HCT116 (cell line): Measurements from ENCODE around the gene FSTL4. TPM values are rescaled to one million over a fixed set of nuclear protein-coding genes. Genes with fewer than 3 reads are reported as not detected.

ENCODE experiments used
- ATAC-seq: fragments of 200-7000 bp; cut with Tn5 transposase; 2 replicates; pipeline ENCODE4 v1.9.1; 2020; ENCODE audit warnings: mild to moderate bottlenecking, moderate library complexity
- BruUV-seq: library from RNA; stranded (reverse); fragments of 400-500 nt; replicated peaks from 2 replicates; lab custom pipeline; 2021; lab: Mats Ljungman, UMichigan
- CTCF ChIA-PET: fragments of 300-600 bp; sonication (Branson Sonifier 250); formaldehyde crosslinking; loops from one replicate; lab custom pipeline; 2021; ENCODE audit warnings: antibody characterized with exemption; lab: Charles Lee
- POLR2A ChIA-PET: fragments of 300-600, 350-600 bp; sonication (Branson Sonifier 250); formaldehyde crosslinking; loops from one replicate; lab custom pipeline; 2021; ENCODE audit warnings: antibody characterized with exemption; lab: Charles Lee
- RAD21 ChIA-PET, 2 experiments: fragments of 300-600 bp; sonication (Branson Sonifier 250); formaldehyde crosslinking; loops; one replicate each; lab custom pipeline; 2023; ENCODE audit warnings: low total read pairs in 2 of 2; ENCODE audit not compliant: uncharacterized antibody in 2 of 2, unreplicated experiment in 2 of 2, low non-redundant PET in 1 of 2; lab: Charles Lee
- DNase-seq: peaks from one replicate; pipeline ENCODE4 v3.0.0-alpha.2; 2010; ENCODE audit warnings: low read depth, low spot score
- H2AFZ ChIP-seq: fragments of 200-600 bp; shearing (Covaris generic), sonication (generic); 2 replicates; pipeline ENCODE4 v1.6.1; 2017; ENCODE audit warnings: low read depth, mixed run types, mixed read lengths, antibody characterized with exemption, low read length; ENCODE audit not compliant: poor library complexity, severe bottlenecking
- H3K27ac ChIP-seq: 2 replicates; pipeline ENCODE4 v1.5.1; 2012; ENCODE audit warnings: low read depth, low read length
- H3K27me3 ChIP-seq: fragments of 200-600 bp; sonication (generic); 2 replicates; pipeline ENCODE4 v1.6.1; 2016; ENCODE audit warnings: mixed run types, low read length, mixed read lengths; ENCODE audit not compliant: insufficient read depth
- H3K36me3 ChIP-seq, 2 experiments: fragments of 200-500 bp in 1 of 2; fragments of 200-600 bp in 1 of 2; sonication (Bioruptor generic) in 1 of 2; sonication (generic) in 1 of 2; 2 replicates each; pipeline versions ENCODE4 v1.5.1 to v1.6.1; 2014 to 2016; ENCODE audit warnings: low read length in 2 of 2, inconsistent platforms in 1 of 2, mixed read lengths in 1 of 2, mixed run types in 1 of 2; ENCODE audit not compliant: insufficient read depth in 2 of 2, control insufficient read depth in 1 of 2
- H3K4me1 ChIP-seq, 2 experiments: fragments of 200-600 bp in 1 of 2; sonication (generic) in 1 of 2; 2 replicates each; pipeline versions ENCODE4 v1.5.1 to v1.6.1; 2012 to 2017; ENCODE audit warnings: low read length in 2 of 2, inconsistent platforms in 1 of 2, mild to moderate bottlenecking in 1 of 2, mixed read lengths in 1 of 2, mixed run types in 1 of 2, moderate library complexity in 1 of 2; ENCODE audit not compliant: insufficient read depth in 2 of 2, control insufficient read depth in 1 of 2
- H3K4me2 ChIP-seq: fragments of 200-600 bp; sonication (generic); 2 replicates; pipeline ENCODE4 v1.6.1; 2017; ENCODE audit warnings: mixed run types, low read length, mixed read lengths
- H3K4me3 ChIP-seq, 2 experiments: fragments of 200-600 bp in 1 of 2; sonication (generic) in 1 of 2; replicated peaks in 1 of 2; 2 replicates each; pipeline ENCODE4 v1.5.1; 2011 to 2016; ENCODE audit warnings: low read length in 2 of 2, control low read depth in 1 of 2, low read depth in 1 of 2, mild to moderate bottlenecking in 1 of 2, mixed read lengths in 1 of 2, mixed run types in 1 of 2
- H3K79me2 ChIP-seq: fragments of 200-600 bp; sonication (generic); 2 replicates; pipeline ENCODE4 v1.6.1; 2017; ENCODE audit warnings: mild to moderate bottlenecking, mixed run types, low read length, moderate library complexity, mixed read lengths; ENCODE audit not compliant: insufficient read depth
- H3K9ac ChIP-seq: fragments of 200-600 bp; sonication (generic); 2 replicates; pipeline ENCODE4 v1.6.1; 2016; ENCODE audit warnings: low read length, mixed read lengths
- H3K9me2 ChIP-seq: fragments of 200-600 bp; sonication (generic), shearing (Covaris generic); 2 replicates; pipeline ENCODE4 v1.6.1; 2017; ENCODE audit warnings: mixed run types, mild to moderate bottlenecking, moderate library complexity; ENCODE audit not compliant: insufficient read depth
- H3K9me3 ChIP-seq, 2 experiments: fragments of 200-500 bp in 1 of 2; fragments of 200-600 bp in 1 of 2; sonication (Bioruptor generic) in 1 of 2; sonication (generic) in 1 of 2; 2 replicates each; pipeline ENCODE4 v1.6.1; 2014 to 2017; ENCODE audit warnings: low read length in 2 of 2, mixed read lengths in 2 of 2, inconsistent platforms in 1 of 2, low read depth in 1 of 2, mild to moderate bottlenecking in 1 of 2, mixed run types in 1 of 2, moderate library complexity in 1 of 2; ENCODE audit not compliant: control insufficient read depth in 1 of 2, insufficient read depth in 1 of 2
- H4K20me1 ChIP-seq: fragments of 200-600 bp; sonication (generic), shearing (Covaris generic); 2 replicates; pipeline ENCODE4 v1.6.1; 2017; ENCODE audit warnings: mixed run types, mild to moderate bottlenecking, moderate library complexity; ENCODE audit not compliant: insufficient read depth
- CBX3 ChIP-seq: IDR thresholded peaks from 2 replicates; pipeline ENCODE4 v1.6.1; 2012; ENCODE audit warnings: low read depth
- CEBPB ChIP-seq: IDR thresholded peaks from 2 replicates; pipeline ENCODE4 v1.6.1; 2012; ENCODE audit warnings: low read depth
- ELF1 ChIP-seq: IDR thresholded peaks from 2 replicates; pipeline ENCODE4 v1.6.1; 2012; ENCODE audit warnings: low read depth, borderline replicate concordance
- EZH2 ChIP-seq: fragments of 200-600 bp; sonication (generic); IDR thresholded peaks from 2 replicates; pipeline ENCODE4 v1.6.1; 2017; ENCODE audit warnings: antibody characterized with exemption, mixed run types
- EZH2phosphoT487 ChIP-seq: fragments of 200-600 bp; IDR thresholded peaks from 2 replicates; pipeline ENCODE4 v1.6.1; 2018; ENCODE audit warnings: antibody characterized with exemption, borderline replicate concordance
- JUND ChIP-seq: IDR thresholded peaks from 2 replicates; pipeline ENCODE4 v1.6.1; 2012
- MAX ChIP-seq: IDR thresholded peaks from 2 replicates; pipeline ENCODE4 v1.6.1; 2012
- POLR2A ChIP-seq: IDR thresholded peaks from 2 replicates; pipeline ENCODE4 v1.7.0; 2011; ENCODE audit warnings: borderline replicate concordance; ENCODE audit not compliant: insufficient read depth, insufficient read length; ENCODE audit errors: extremely low read depth
- POLR2AphosphoS5 ChIP-seq: IDR thresholded peaks from 2 replicates; pipeline ENCODE4 v1.6.1; 2011; ENCODE audit warnings: mild to moderate bottlenecking, low read depth, low read length, moderate library complexity
- SP1 ChIP-seq: IDR thresholded peaks from 2 replicates; pipeline ENCODE4 v1.6.1; 2012; ENCODE audit warnings: low read depth
- SRF ChIP-seq: IDR thresholded peaks from 2 replicates; pipeline ENCODE4 v1.6.1; 2012; ENCODE audit warnings: low read depth
- TCF7L2 ChIP-seq: IDR thresholded peaks from 2 replicates; pipeline ENCODE4 v1.7.0; 2011; ENCODE audit warnings: borderline replicate concordance, inconsistent platforms; ENCODE audit not compliant: insufficient read depth, insufficient read length; ENCODE audit errors: extremely low read depth
- YY1 ChIP-seq: IDR thresholded peaks from 2 replicates; pipeline ENCODE4 v1.6.1; 2011; ENCODE audit warnings: low read length, low read depth, moderate library complexity, mild to moderate bottlenecking; ENCODE audit not compliant: insufficient replicate concordance; ENCODE audit errors: extremely low read depth
- ZFX ChIP-seq: fragments of 450-650 bp; IDR thresholded peaks from 2 replicates; pipeline ENCODE4 v1.6.1; 2017
- ZNF274 ChIP-seq: fragments of 200-500 bp; sonication (Bioruptor generic); IDR thresholded peaks from 2 replicates; pipeline ENCODE4 v1.6.1; 2014; ENCODE audit warnings: mild to moderate bottlenecking, low read depth, low read length, inconsistent platforms
- intact Hi-C: fragments of 100-400 bp; cut with micrococcal nuclease; formaldehyde crosslinking; loops from 2 replicates; pipeline ENCODE4 v1.10.0; 2022
- total RNA-seq: library from RNA; stranded (reverse); gene quantifications from one replicate; pipeline ENCODE4 v1.2.1, GENCODE V29; 2021; ENCODE audit not compliant: unreplicated experiment
- TF ChIP-seq, protein P1 (sequence below): IDR thresholded peaks from 2 replicates; pipeline ENCODE4 v1.6.1; 2011; ENCODE audit warnings: mild to moderate bottlenecking, low read length, moderate library complexity; ENCODE audit not compliant: insufficient replicate concordance; ENCODE audit errors: extremely low read depth
- TF ChIP-seq, protein P2 (sequence below), 3 experiments: fragments of 200-600 bp in 1 of 3; sonication (generic) in 1 of 3; IDR thresholded peaks in 2 of 3; conservative IDR thresholded peaks in 1 of 3; 2 replicates each; pipeline ENCODE4 v1.5.1; 2012 to 2017; ENCODE audit warnings: low read depth in 2 of 3, low read length in 2 of 3, antibody characterized with exemption in 1 of 3, borderline replicate concordance in 1 of 3, control low read depth in 1 of 3, mild to moderate bottlenecking in 1 of 3, mixed read lengths in 1 of 3, mixed run types in 1 of 3, moderate library complexity in 1 of 3; ENCODE audit not compliant: insufficient read depth in 1 of 3

Gene FSTL4
- total RNA-seq, 1 experiment from 2014 or later = 0.37 TPM

DNA sequence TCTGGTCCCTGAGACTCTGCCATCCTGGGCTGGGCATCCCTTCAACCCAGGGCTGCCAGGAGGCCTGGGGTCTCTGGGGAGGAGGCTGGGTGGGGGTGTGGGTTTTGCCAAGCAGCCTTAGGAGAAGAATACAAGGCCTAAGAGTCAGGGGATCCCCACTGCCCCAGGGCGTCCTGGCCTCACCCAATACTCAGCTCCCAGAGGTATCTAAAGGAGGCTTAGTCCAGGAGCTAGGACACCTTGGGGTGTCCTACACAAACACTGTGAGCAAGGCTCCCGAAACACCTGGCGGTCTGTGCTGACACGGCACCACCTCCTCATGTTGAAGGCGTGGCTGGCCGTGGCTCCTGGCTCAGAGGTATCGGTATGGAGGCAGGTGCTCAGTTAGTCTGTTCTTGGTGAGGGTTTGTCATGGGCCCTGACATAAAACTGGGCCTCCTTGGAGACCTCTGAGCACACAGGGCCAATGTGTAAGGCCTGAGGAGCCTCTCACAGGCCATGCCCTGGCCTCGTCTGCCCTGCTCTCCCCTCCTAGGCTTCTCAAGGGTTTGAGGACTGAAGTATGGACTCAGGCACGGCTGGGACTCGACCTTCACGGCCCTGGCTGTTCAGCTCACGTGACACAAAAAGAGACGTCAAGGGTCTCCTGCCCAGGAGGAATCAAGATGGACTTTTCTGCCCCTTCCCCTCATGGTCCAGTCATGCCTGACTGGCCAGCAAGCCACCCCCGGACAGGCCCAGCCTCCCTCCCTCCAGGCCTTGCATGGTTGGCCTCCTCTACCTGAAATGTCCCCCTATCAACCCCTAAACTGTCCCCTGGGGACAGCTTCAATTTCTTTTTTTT lies 277.3 kb downstream of the FSTL4 start (continued):
- TF ChIP-seq EZH2 = no peak

- H3K9ac ChIP-seq = no peak overlapping the region
- H3K27me3 ChIP-seq = no peaks in the 10 kb centered on the region
- H3K9me3 ChIP-seq = no peaks in the 10 kb centered on the region
- H3K4me3 ChIP-seq = no peak overlapping the region
- ATAC-seq = no peak
- ChIA-PET CTCF (no interaction called here), RAD21 (no interaction called here), POLR2A (no interaction called here)
- H3K27ac ChIP-seq = no peak overlapping the region
- no peak overlapping the region for H2AFZ ChIP-seq
- no TSS peak for BruUV-seq
- DNase-seq = no peak
- no peaks in the 10 kb centered on the region for H3K36me3 ChIP-seq
- no peaks in the 10 kb centered on the region for H4K20me1 ChIP-seq
- no peaks in the 10 kb centered on the region for H3K79me2 ChIP-seq
- no peaks in the 10 kb centered on the region for H3K9me2 ChIP-seq
- intact Hi-C loops = no loop called here
- no peak overlapping the region for H3K4me2 ChIP-seq
- no peaks in the 10 kb centered on the region for H3K4me1 ChIP-seq
- TF ChIP-seq TCF7L2 (no peak), SP1 (no peak), POLR2A (no peak), MAX (no peak), CEBPB (no peak), ZFX (no peak), JUND (no peak), YY1 (no peak), ZNF274 (no peak), CBX3 (no peak), SRF (no peak), POLR2AphosphoS5 (no peak), EZH2phosphoT487 (no peak), ELF1 (no peak)
- TF ChIP-seq, protein P1, sequence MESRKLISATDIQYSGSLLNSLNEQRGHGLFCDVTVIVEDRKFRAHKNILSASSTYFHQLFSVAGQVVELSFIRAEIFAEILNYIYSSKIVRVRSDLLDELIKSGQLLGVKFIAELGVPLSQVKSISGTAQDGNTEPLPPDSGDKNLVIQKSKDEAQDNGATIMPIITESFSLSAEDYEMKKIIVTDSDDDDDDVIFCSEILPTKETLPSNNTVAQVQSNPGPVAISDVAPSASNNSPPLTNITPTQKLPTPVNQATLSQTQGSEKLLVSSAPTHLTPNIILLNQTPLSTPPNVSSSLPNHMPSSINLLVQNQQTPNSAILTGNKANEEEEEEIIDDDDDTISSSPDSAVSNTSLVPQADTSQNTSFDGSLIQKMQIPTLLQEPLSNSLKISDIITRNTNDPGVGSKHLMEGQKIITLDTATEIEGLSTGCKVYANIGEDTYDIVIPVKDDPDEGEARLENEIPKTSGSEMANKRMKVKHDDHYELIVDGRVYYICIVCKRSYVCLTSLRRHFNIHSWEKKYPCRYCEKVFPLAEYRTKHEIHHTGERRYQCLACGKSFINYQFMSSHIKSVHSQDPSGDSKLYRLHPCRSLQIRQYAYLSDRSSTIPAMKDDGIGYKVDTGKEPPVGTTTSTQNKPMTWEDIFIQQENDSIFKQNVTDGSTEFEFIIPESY = no peak
- TF ChIP-seq, protein P2, sequence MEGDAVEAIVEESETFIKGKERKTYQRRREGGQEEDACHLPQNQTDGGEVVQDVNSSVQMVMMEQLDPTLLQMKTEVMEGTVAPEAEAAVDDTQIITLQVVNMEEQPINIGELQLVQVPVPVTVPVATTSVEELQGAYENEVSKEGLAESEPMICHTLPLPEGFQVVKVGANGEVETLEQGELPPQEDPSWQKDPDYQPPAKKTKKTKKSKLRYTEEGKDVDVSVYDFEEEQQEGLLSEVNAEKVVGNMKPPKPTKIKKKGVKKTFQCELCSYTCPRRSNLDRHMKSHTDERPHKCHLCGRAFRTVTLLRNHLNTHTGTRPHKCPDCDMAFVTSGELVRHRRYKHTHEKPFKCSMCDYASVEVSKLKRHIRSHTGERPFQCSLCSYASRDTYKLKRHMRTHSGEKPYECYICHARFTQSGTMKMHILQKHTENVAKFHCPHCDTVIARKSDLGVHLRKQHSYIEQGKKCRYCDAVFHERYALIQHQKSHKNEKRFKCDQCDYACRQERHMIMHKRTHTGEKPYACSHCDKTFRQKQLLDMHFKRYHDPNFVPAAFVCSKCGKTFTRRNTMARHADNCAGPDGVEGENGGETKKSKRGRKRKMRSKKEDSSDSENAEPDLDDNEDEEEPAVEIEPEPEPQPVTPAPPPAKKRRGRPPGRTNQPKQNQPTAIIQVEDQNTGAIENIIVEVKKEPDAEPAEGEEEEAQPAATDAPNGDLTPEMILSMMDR (IDR thresholded peaks at IDR 0.05 in 2 of 3, conservative IDR thresholded peaks at IDR 0.05 in 1 of 3; ENCODE audit: borderline replicate concordance in 1 of 3, insufficient read depth in 1 of 3, low read depth in 2 of 3, low read length in 2 of 3) = no peak
These were observed 278.8 kb downstream of the FSTL4 start for GRCh38 chr5:133333326-133334150.
